MCF 10A (cell line): ENCODE measurements around the gene ANO2. TPM values are rescaled to one million over a fixed set of nuclear protein-coding genes. Genes with fewer than 3 reads are reported as not detected.

Experiments used
- BruUV-seq: library from RNA; stranded (reverse); fragments of 400-500 nt; replicated peaks from 2 replicates; lab custom pipeline; 2021; lab: Mats Ljungman, UMichigan
- CTCF ChIA-PET: fragments of 300-600 bp; sonication (Branson Sonifier 250); formaldehyde crosslinking; extraction: SDS; loops from one replicate; lab custom pipeline; 2021; ENCODE audit warnings: antibody characterized with exemption, inconsistent platforms; lab: Yijun Ruan, JAX
- POLR2A ChIA-PET: fragments of 300-600, 350-650 bp; sonication (Branson Sonifier 250); formaldehyde crosslinking; extraction: SDS; loops from one replicate; lab custom pipeline; 2020; ENCODE audit warnings: antibody characterized with exemption, inconsistent platforms; lab: Yijun Ruan, JAX
- DNase-seq: peaks from one replicate; pipeline ENCODE4 v3.0.0-alpha.2; 2018; ENCODE audit not compliant: unreplicated experiment
- H3K27ac Mint-ChIP-seq: one replicate; pipeline ENCODE4 v1.8.0; 2022; ENCODE audit warnings: mild to moderate bottlenecking, low read depth, mixed read lengths; ENCODE audit not compliant: unreplicated experiment
- H3K27me3 Mint-ChIP-seq: one replicate; pipeline ENCODE4 v1.8.0; 2022; ENCODE audit warnings: mixed read lengths; ENCODE audit not compliant: insufficient read depth, unreplicated experiment
- H3K36me3 Mint-ChIP-seq: one replicate; pipeline ENCODE4 v1.8.0; 2022; ENCODE audit warnings: mild to moderate bottlenecking, moderate library complexity, mixed read lengths; ENCODE audit not compliant: insufficient read depth, unreplicated experiment
- H3K4me1 Mint-ChIP-seq: one replicate; pipeline ENCODE4 v1.8.0; 2022; ENCODE audit warnings: mixed read lengths; ENCODE audit not compliant: insufficient read depth, unreplicated experiment
- H3K4me3 Mint-ChIP-seq: one replicate; pipeline ENCODE4 v1.8.0; 2022; ENCODE audit warnings: mild to moderate bottlenecking, moderate library complexity, mixed read lengths; ENCODE audit not compliant: unreplicated experiment
- H3K9me3 Mint-ChIP-seq: one replicate; pipeline ENCODE4 v1.8.0; 2022; ENCODE audit warnings: mixed read lengths; ENCODE audit not compliant: unreplicated experiment
- intact Hi-C: fragments of 100-400 bp; cut with micrococcal nuclease; formaldehyde crosslinking; loops from 2 replicates; pipeline ENCODE4 v1.14.1; 2022
- total RNA-seq: library from RNA; stranded (reverse); gene quantifications from 2 replicates; pipeline ENCODE4 v1.2.3, GENCODE V29; 2022
- TF ChIP-seq, protein P1 (sequence below): fragments of 200-600 bp; IDR thresholded peaks from one replicate; pipeline ENCODE4 v1.8.0; 2022; ENCODE audit warnings: antibody characterized with exemption, mild to moderate bottlenecking; ENCODE audit not compliant: unreplicated experiment

Gene ANO2
- total RNA-seq, 1 experiment from 2014 or later = not detected

DNA sequence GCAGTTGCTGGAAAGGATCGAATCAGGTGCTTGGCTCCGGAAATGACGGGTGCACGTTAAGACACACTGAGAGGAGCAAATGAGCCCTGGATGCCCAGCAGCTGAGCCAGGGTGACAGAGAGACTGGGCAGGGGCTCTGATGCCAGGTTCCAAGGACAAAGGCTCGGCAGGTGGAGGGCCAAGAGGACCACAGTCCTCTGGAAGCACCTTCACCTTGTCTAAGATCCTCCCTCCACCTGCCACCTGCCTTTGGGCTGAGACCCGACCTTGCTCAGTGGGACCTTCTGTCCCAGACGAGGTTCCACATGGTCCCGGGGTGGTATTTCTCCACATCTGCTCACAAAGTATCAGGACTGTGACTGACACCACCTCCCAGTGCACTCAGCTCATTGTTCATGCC, 1.0 kb downstream of the ANO2 start:
- Mint-ChIP-seq H3K9me3 (no peaks in the 10 kb centered on the region), H3K4me3 (no peak overlapping the region), H3K27me3 (peaks cover 67% of the 10 kb centered on the region), H3K27ac (no peak overlapping the region), H3K36me3 (no peaks in the 10 kb centered on the region), H3K4me1 (peaks cover 4% of the 10 kb centered on the region)
- TF ChIP-seq, protein P1, sequence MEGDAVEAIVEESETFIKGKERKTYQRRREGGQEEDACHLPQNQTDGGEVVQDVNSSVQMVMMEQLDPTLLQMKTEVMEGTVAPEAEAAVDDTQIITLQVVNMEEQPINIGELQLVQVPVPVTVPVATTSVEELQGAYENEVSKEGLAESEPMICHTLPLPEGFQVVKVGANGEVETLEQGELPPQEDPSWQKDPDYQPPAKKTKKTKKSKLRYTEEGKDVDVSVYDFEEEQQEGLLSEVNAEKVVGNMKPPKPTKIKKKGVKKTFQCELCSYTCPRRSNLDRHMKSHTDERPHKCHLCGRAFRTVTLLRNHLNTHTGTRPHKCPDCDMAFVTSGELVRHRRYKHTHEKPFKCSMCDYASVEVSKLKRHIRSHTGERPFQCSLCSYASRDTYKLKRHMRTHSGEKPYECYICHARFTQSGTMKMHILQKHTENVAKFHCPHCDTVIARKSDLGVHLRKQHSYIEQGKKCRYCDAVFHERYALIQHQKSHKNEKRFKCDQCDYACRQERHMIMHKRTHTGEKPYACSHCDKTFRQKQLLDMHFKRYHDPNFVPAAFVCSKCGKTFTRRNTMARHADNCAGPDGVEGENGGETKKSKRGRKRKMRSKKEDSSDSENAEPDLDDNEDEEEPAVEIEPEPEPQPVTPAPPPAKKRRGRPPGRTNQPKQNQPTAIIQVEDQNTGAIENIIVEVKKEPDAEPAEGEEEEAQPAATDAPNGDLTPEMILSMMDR = no peak
- ChIA-PET POLR2A (interaction anchor here (0.6 kb wide), 1 partner anchor 1882 kb away, joined by 3 read pairs; no protein-coding TSS in a partner anchor), CTCF (no interaction called here)
- DNase-seq = no peak
- intact Hi-C loops = no loop called here
- BruUV-seq = no TSS peak

DNA sequence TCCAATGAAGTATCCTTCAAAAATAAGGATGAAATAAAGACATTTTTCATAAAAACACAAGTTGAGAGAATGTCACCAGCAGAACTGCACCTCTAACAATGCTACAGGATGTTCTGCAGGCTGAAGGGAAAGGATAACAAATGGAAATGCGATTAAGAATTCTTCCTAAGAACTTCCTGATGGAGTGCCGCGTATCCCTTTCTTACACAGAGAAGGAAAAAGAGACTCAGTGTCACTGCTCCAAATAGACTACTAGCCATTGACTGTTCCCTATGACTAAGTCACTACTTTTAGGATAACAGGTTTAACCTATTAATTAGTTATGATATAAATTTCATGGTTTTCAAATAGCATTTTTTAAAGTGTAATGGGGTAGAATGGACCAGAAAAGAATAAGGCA, 3.2 kb downstream of the ANO2 start:
- BruUV-seq = no TSS peak
- Mint-ChIP-seq H3K27me3 (peaks cover 50% of the 10 kb centered on the region), H3K9me3 (no peaks in the 10 kb centered on the region), H3K27ac (no peak overlapping the region), H3K4me1 (peaks cover 4% of the 10 kb centered on the region), H3K4me3 (no peak overlapping the region), H3K36me3 (no peaks in the 10 kb centered on the region)
- TF ChIP-seq, protein P1 = no peak
- intact Hi-C loops = no loop called here
- CTCF ChIA-PET = no interaction called here
- POLR2A ChIA-PET = no interaction called here
- no peak for DNase-seq

DNA sequence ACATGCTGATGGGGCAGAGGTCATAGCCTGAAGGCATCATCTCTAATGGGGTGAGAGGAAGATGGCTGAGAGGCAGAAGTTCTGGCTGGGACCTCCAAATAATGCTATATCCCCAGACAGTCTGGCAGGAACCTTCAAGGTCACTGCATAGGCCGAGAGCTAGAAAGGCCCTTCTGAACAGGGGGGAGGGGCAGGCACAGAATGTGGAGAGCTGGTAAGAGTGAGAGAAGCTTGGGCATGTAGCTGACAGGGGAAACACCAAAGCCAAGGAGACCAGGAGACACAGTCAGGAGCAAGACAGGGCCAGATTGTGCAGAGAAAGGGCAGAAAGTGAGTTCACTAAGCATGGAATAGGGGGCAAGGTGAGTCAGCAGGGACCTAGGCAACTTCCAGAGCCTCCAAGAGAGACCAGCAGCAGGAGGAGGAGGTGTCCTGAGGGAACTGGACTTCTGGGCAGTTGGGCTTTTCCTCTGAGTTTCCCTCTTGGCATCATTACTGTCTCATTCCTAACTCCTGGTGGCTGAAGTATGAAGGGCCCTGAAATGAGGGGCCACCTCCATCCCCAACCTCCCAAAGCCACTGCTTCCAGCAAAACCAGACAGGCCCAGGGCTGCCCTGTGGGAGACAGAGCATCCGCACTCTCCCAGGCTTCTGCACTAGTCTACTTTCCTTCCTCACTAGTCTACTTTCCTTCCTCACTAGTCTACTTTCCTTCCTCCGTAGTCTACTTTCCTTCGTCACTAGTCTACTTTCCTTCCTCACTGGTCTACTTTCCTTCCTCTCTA, 17.1 kb downstream of the ANO2 start:
- H3K4me3 Mint-ChIP-seq = no peak overlapping the region
- POLR2A ChIA-PET = no interaction called here

DNA sequence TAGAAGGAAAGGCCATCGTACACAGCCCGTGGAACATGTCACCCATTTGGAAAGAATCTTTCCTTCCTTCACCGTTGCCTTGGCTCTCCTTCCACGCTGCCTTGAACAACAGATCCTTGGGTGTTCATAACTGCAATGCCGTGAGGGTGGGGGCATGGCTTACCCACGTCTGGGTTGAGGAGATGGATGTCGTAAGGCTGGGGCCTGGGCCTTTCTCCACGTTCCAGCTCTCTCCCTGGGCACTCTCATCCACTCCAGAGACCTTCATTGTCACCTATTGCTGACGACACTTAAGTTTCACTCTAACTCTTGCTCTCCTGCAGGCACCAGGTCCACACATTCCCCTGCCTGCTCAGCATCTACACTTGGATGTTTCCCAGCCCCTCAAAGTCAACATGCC, 19.4 kb downstream of the ANO2 start:
- H3K9me3 Mint-ChIP-seq = peaks cover 32% of the 10 kb centered on the region
- intact Hi-C loops = no loop called here

More for the DNA sequence above, 17.1 kb downstream of the ANO2 start:
- CTCF ChIA-PET = no interaction called here
- no peaks in the 10 kb centered on the region for H3K4me1 Mint-ChIP-seq
- no TSS peak for BruUV-seq
- no peaks in the 10 kb centered on the region for H3K36me3 Mint-ChIP-seq
- TF ChIP-seq, protein P1 = no peak
- peaks cover 32% of the 10 kb centered on the region for H3K9me3 Mint-ChIP-seq
- intact Hi-C loops = no loop called here
- DNase-seq = no peak
- H3K27ac Mint-ChIP-seq = no peak overlapping the region
- no peaks in the 10 kb centered on the region for H3K27me3 Mint-ChIP-seq

More for the DNA sequence above, 19.4 kb downstream of the ANO2 start:
- Mint-ChIP-seq H3K27me3 (no peaks in the 10 kb centered on the region), H3K4me1 (no peaks in the 10 kb centered on the region), H3K4me3 (no peak overlapping the region), H3K27ac (no peak overlapping the region), H3K36me3 (no peaks in the 10 kb centered on the region)
- ChIA-PET POLR2A (no interaction called here), CTCF (interaction anchor here (0.7 to 0.8 kb wide), 2 partner anchors 24 to 1168 kb away, joined by 3 to 6 read pairs; no protein-coding TSS in a partner anchor)
- no peak for DNase-seq
- BruUV-seq = no TSS peak
- TF ChIP-seq, protein P1 = no peak
